Renal pelvis (tissue), 4 donors: Measurements from ENCODE around the gene SIRT6. TPM values are rescaled to one million over a fixed set of nuclear protein-coding genes. Genes with fewer than 3 reads are reported as not detected.
"Not testable (repeated sequence)": the region's sequence is repeated elsewhere in the genome, so short reads cannot be mapped to it uniquely, and the experiment has no call there.

Experiments
- DNase-seq: peaks from one replicate; pipeline ENCODE4 v3.0.0-alpha.2; 2013
- polyA plus RNA-seq, 3 donors: library from polyadenylated mRNA; unstranded; fragments of 120-200 nt; gene quantifications; one replicate each; pipeline ENCODE4 v1.2.1, GENCODE V29; 2013; ENCODE audit not compliant: insufficient read length in 3 of 3

SIRT6 gene
- polyA plus RNA-seq, 3 donors, result 21.9 to 29.5 (median 23.3) TPM

- DNase-seq, result no peak
Measured at GRCh38 chr19:4206818-4207484, 24.6 kb upstream of the SIRT6 start.

- DNase-seq, result no peak
Measured at GRCh38 chr19:4201798-4202197, 19.4 kb upstream of the SIRT6 start.

DNA sequence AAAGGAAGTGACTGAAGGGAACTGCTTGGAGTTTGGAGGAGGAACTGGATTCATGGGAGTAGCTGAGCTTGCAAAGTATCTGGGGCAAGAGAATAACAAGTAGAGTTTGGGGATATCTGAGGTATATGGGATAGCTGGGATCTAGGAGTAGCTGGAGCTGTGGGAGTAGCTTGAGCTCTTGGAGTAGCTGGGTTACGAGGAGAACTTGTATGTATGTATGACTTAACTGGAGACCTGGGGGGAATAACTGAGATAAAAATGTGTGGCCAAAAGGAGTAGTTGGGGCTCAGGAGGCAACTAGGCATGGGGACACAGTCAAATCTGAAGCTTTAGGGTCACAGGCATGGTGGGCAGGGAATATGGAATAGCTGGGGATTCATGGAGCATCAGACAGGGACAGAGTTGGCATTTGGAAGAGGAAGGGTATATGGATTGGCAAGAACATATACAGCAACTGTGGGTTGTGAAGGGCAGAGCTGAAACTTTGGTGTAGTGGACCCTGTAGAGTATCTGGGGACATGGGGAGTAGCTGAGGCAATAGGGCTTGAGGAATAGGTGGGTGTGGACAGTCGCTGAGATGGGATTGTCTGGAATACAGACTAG lies 18.7 kb upstream of the SIRT6 start:
- DNase-seq, result no peak

DNA sequence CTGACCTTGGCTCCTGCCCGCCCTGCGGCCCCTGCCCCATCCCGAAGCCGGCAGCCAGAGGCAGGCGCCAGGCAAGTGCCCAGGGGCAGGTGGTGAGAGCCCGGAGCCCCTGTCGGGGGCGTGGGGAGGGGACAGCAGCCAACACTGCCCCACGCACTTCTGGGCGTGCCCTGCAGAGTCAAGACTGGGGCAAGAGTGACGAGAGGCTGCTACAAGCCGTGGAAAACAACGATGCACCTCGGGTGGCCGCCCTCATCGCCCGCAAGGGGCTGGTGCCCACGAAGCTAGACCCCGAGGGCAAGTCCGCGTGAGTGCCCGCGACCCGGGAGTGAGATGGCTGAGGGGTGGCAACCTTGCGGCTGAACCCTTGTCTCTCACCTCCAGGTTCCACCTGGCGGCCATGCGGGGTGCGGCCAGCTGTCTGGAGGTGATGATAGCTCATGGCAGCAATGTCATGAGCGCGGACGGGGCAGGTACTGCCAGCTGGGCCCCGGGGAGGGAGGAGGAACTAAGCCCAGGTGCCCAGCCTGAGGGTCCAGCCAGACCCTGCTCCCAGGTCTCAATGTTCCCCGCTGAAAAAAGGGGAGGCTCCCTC lies 17.4 kb upstream of the SIRT6 start:
- DNase-seq, result no peak

DNA sequence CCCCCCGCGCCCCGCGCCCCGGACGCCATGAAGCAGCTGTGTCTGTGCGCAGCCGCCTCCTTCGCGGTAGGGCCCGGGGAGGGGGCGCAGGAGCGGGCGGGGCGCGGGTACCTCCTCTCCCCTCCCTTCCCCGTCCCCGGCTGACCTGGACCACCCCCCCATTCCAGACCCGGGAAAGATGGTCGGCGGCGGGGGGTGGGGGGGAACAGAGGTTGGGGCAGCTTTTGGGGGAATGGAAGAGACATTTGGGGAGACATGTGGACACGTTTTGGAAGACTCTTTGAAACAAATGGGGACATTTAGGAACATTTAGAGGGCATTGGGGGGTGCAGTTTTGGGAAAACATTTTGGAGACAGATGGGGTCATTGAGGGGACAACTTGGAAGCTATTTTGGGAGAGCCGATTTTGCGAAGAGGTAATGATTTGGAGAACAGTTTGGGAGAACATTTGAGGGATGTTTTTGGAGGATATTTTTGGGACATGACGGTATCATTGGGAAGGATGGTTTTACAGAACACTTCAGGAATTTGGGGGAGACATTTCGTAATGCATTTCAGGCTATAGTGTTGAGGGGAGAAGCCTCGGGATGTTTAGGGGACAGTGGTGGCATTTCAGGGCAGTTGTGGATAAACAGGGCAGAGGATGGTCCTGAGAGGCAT lies 16.2 kb upstream of the SIRT6 start:
- DNase-seq, result no peak

- no peak for DNase-seq
Measured at GRCh38 chr19:4197625-4198466, 15.5 kb upstream of the SIRT6 start.

- DNase-seq, result no peak
Measured at GRCh38 chr19:4197228-4197624, 14.9 kb upstream of the SIRT6 start.

DNA sequence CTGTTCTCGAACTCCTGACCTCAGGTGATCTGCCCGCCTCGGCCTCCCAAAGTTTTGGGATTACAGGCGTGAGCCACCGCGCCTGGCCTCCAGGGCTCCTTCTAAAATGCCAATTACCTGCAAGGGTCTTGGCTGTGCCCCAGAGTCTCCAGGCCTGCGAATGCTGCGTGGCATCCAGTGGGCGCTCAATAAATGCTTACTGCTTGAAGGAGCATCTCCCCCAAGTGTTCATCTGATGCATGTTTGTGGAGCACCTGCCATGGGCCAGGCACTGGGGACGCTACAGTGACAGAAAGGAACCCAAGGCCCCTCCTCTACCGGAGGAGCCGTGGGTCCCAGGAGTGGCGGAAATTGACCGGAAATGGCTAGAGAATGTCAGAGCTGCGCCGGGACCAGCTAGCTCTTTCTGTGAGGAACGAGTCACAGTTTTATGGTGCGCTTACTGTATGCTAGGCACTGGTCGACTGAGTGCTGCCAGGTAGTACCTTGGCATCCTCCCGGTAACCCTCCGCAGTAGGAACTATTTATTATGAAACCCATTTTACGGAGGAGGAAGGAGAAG lies 14.3 kb upstream of the SIRT6 start:
- no peak for DNase-seq

- no peak for DNase-seq
Measured at GRCh38 chr19:4196009-4196408, 13.6 kb upstream of the SIRT6 start.

- DNase-seq, result no peak
Measured at GRCh38 chr19:4194353-4194752, 12.0 kb upstream of the SIRT6 start.

GRCh38 chr19:4192537-4192936 lies 10.2 kb upstream of the SIRT6 start:
- not testable (repeated sequence) for DNase-seq

DNA sequence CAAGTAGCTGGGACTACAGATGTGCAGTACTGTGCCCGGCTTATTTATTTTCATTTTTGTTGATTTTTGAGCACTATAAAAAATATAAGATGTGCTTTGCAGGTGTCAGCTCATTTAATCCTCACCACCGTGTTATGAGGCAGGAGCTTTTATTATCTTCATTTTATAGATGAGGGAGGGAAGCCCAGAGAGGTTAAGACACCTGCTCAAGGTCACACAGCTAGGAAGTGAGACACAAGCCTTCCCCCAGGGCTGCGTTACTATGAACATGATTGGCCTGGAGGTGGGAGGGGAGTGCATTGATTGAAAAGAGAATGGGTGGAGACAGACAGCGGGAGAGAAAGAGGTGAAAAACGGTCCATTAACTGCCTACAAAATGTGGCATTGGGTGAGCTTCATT lies 7.3 kb upstream of the SIRT6 start:
- DNase-seq, result no peak

- no peak for DNase-seq
Measured at GRCh38 chr19:4187313-4188122, 5.2 kb upstream of the SIRT6 start.

DNA sequence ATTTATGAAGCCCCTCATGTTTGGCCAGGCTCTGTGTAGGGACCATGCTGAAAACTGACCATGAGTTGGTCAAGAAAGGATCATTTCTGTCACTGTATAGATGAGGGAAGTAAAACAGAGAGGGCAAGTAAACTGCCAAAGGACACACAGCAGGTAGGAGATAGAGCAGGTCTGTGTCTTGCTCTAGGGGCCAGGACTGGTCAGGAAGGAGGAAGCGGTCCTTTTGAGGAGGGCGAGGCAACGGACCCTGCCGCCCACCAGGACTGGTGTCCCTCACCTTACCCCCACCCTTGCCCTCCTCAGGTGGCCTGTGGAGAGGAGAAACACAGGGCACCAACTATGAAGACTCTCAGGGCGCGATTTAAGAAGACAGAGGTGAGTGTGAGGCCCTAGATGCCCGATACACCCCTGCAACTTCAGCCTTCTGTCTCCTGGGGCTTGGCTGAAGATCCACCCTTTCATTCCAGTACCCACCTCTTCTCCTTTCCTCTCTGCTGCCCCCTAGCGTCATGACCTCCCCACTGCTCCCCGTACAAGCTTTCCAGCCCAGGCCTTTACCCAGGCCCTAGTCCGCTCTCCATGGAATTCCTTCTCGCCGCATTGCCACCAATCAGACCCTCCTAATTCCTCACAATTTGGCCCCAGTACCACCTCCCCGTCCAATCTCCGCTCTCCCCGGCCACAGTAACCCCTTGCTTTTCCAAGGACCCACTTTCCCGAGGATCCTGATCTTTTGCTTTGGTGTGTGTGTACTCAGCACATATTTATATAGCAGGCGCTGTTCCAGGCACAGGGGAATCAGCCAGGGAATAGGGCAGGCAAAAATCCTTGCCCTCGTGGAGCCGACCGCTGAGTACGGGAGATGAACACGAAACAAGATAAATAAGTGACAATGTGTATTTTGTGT lies 4.0 kb upstream of the SIRT6 start:
- peak; percentile 65 for DNase-seq

DNA sequence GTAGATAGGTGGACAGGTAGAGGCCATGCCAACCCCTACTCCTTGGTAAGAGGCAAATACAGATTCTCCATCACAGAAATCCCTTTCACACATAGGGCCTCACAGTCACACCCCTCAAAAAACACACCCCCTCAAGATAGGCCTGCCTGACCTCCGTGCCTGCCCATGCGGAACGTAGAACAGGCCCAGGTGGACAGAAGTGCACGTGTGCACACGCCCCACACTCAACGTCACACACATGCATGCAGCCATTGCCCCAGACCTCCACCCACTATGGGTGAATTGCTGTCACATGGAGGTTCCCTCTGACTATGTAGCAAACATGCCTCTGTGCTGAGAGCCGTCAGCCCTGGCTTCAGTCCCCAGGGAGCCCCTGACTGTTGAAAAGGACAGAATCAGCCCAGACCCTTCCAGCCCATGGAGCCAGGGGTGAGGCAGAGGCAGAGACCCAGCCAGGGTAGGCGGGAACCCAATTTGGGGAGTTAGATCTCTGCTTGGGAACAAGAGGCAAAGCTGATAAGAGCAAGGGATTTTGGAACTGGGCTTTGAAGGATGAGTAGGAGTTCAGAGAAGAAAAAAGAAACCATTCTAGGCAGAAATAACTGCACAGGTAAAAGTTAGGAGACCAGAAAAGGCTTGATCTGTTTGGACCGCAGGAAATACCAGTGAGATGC lies 3.2 kb upstream of the SIRT6 start:
- no peak for DNase-seq

DNA sequence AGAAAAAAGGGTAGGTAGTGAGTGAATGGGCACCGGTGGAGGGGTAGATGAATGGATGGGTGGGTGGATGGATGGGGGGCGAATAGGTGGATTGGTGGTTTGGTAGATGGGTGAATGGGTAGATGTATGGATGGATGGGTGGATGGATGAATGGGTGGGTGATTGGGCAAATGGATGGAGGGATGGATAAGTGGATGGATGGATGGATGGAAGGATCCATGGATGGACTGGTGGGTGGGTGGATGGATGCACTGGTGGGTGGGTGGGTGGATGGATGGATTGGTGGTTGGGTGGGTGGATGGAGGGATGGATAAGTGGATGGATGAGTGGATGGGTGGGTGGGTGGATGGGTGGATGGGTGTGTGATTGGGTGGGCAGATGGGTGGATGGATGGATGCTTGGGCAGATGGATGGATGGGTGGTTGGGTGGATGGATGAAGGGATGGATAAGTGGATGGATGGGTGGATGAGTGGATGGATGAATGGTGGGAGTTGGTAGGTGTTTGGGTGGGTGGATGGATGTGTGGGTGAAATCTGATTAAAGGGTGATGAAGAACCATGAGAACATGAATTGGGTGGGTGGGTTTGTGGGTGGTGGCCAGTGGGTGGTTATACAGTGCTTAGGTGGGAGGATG lies 2.5 kb upstream of the SIRT6 start:
- DNase-seq, result no peak

GRCh38 chr19:4183967-4184717 lies 1.8 kb upstream of the SIRT6 start:
- DNase-seq, result no peak

GRCh38 chr19:4181053-4181508 lies 1.3 kb downstream of the SIRT6 start:
- DNase-seq, result no peak
